Muscle of leg (tissue), 16 donors: ENCODE results near the gene COQ10B. TPM values are rescaled to one million over a fixed set of nuclear protein-coding genes. Genes with fewer than 3 reads are reported as not detected.
A peak's percentile ranks its signal among the peaks of the same experiment; 100 is the strongest.

Experiments
- DNase-seq: peaks from one replicate; pipeline ENCODE4 v3.0.0; 2013
- H3K27ac ChIP-seq: one replicate; pipeline ENCODE4 v1.5.1; 2013; ENCODE audit warnings: mild to moderate bottlenecking, low read length, control low read depth
- H3K27me3 ChIP-seq: one replicate; pipeline ENCODE4 v1.6.1; 2013; ENCODE audit warnings: low read length; ENCODE audit not compliant: control insufficient read depth, insufficient read depth
- H3K36me3 ChIP-seq: one replicate; pipeline ENCODE4 v1.6.1; 2013; ENCODE audit warnings: low read length; ENCODE audit not compliant: control insufficient read depth, insufficient read depth
- H3K4me1 ChIP-seq: one replicate; pipeline ENCODE4 v1.6.1; 2013; ENCODE audit warnings: low read length; ENCODE audit not compliant: control insufficient read depth, insufficient read depth
- H3K4me3 ChIP-seq: one replicate; pipeline ENCODE4 v1.5.1; 2013; ENCODE audit warnings: low read length, control low read depth
- H3K9me3 ChIP-seq: replicated peaks from 2 replicates; pipeline ENCODE4 v1.6.1; 2013; ENCODE audit warnings: low read depth, low read length; ENCODE audit not compliant: control insufficient read depth
- WGBS: methylation state at CpG from one replicate; pipeline ENCODE4 v1.1.5; 2013; ENCODE audit warnings: missing lambda C conversion rate; ENCODE audit not compliant: insufficient coverage; 5-methylcytosine and 5-hydroxymethylcytosine counted together
- long read RNA-seq, 11 donors: transcript quantifications; one replicate each; lab custom pipeline, GENCODE V29; 2026
- polyA plus RNA-seq, 8 donors: library from polyadenylated mRNA; unstranded; fragments of 120-200 nt; gene quantifications; one replicate each; pipeline versions ENCODE4 v1.2.1 to v1.2.3, GENCODE V29; 2013; ENCODE audit warnings: inconsistent platforms in 1 of 8, low replicate concordance in 1 of 8; ENCODE audit not compliant: insufficient read length in 8 of 8, insufficient read depth in 1 of 8
- total RNA-seq: library from RNA; stranded (reverse); fragments of 120-200 nt; gene quantifications from one replicate; pipeline ENCODE4 v1.2.4, GENCODE V29; 2013

COQ10B gene
- total RNA-seq, result 11.6 TPM
- 10 to 100 TPM in 6 of 8 donors, 1 to 10 TPM in 2; 9.5 to 14.5 (median 10.9) TPM for polyA plus RNA-seq
- long read RNA-seq, donor 1, partial matches to known transcripts, result 192 of 227 reads
- long read RNA-seq, donor 1, other reads (novel, unspliced or antisense), result 32 of 227 reads
- long read RNA-seq, donor 2, result 0 reads
- long read RNA-seq, donor 3, transcript COQ10B-201 (5 exons, 2,239 nt), result major isoform, 7 of 7 reads
- long read RNA-seq, donor 3, partial matches to known transcripts, result 0 of 7 reads
- long read RNA-seq, donor 3, other reads (novel, unspliced or antisense), result 0 of 7 reads
- long read RNA-seq, donor 4, transcript COQ10B-201 (5 exons, 2,239 nt), result major isoform, 6 of 6 reads
- long read RNA-seq, donor 4, partial matches to known transcripts, result 0 of 6 reads
- long read RNA-seq, donor 4, other reads (novel, unspliced or antisense), result 0 of 6 reads
- long read RNA-seq, donor 5, transcript COQ10B-201 (5 exons, 2,239 nt), result major isoform, 14 of 1,092 reads
- long read RNA-seq, donor 5, partial matches to known transcripts, result 970 of 1,092 reads
- long read RNA-seq, donor 5, other reads (novel, unspliced or antisense), result 108 of 1,092 reads
- long read RNA-seq, donor 6, transcript COQ10B-201 (5 exons, 2,239 nt), result major isoform, 11 of 11 reads
- long read RNA-seq, donor 6, partial matches to known transcripts, result 0 of 11 reads
- long read RNA-seq, donor 6, other reads (novel, unspliced or antisense), result 0 of 11 reads
- long read RNA-seq, donor 7, transcript COQ10B-201 (5 exons, 2,239 nt), result major isoform, 8 of 735 reads
- long read RNA-seq, donor 7, partial matches to known transcripts, result 680 of 735 reads
- long read RNA-seq, donor 7, other reads (novel, unspliced or antisense), result 47 of 735 reads
- long read RNA-seq, donor 8, partial matches to known transcripts, result 107 of 109 reads
- long read RNA-seq, donor 8, other reads (novel, unspliced or antisense), result 0 of 109 reads
- long read RNA-seq, donor 9, partial matches to known transcripts, result 517 of 557 reads
- long read RNA-seq, donor 9, other reads (novel, unspliced or antisense), result 38 of 557 reads
- long read RNA-seq, donor 10, transcript COQ10B-201 (5 exons, 2,239 nt), result major isoform, 7 of 9 reads
- long read RNA-seq, donor 10, partial matches to known transcripts, result 0 of 9 reads
- long read RNA-seq, donor 10, other reads (novel, unspliced or antisense), result 0 of 9 reads
- long read RNA-seq, donor 11, transcript COQ10B-201 (5 exons, 2,239 nt), result major isoform, 5 of 5 reads
- long read RNA-seq, donor 11, partial matches to known transcripts, result 0 of 5 reads
- long read RNA-seq, donor 11, other reads (novel, unspliced or antisense), result 0 of 5 reads

DNA sequence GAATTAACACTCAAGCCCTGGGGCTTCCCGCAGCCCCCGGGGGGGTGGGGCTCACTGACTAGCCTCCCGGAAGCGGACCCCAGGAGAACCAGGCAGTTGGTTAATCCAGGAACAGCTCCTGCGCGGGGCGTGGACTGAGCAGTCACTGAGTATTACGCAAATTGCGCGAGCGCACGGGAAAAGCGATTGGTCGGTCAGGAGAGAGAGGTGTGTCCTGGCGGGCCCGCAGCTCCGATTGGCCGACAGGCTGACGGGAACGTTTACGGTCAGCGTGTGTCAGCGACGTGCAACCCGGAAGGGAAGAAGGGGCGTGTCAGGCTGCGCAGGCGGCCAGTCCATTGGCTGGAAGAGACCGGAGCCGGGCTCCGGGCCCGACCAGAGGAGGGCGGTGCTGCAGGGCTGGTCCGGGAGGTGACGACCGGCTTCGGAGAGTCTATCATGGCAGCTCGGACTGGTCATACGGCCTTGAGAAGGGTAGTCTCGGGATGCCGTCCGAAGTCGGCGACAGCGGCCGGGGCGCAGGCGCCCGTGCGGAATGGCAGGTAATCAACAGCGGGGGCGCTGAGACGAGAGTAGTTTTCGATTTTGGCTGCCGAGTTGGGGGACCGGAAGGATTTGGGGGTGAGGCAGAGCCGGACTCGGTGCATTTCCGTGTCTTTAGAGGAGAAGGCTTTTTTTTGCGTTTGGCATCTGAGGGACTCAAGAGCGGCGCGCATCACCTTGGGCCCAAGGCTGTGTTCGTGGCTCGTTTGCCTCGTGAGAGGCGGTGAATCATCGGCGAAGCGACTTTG lies at the start of gene COQ10B:
Gene COQ10B, plus strand, starts transcription at position 430 of the 791 bp plus-strand sequence. Its CDS starts 9 bp downstream, at position 439.
- H3K9me3 ChIP-seq, result no peaks in the 10 kb centered on the region
- H3K4me3 ChIP-seq, result peak within 1 kb of the TSS; percentile 91
- H3K27me3 ChIP-seq, result no peaks in the 10 kb centered on the region
- peak within 1 kb of the TSS; percentile 100 for H3K27ac ChIP-seq
- DNase-seq, result peak; percentile 100
- H3K36me3 ChIP-seq, result no peaks in the 10 kb centered on the region
- WGBS, result under 1% methylated on average over 68 of the region's 70 CpGs
- peaks cover 3% of the 10 kb centered on the region for H3K4me1 ChIP-seq

DNA sequence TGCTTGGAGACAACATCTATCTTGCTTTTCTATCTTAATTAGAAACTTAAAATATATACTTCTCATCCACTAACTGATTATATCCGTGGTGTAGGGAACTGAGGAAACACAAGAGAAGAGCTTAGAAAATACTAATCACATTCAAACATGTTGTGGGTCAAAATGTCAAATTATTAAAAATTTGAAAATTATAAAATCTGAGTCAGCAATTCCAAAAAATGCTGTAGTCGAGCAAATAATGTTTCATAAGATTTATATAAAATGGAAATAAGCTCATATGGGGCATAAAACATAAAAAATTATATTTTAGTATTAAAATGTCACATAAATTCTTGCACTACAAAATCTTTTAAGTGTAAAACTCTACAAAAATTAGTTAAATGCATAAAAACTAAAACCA lies 47.8 kb upstream of the COQ10B start:
- H3K9me3 ChIP-seq, result no peaks in the 10 kb centered on the region
- no peak overlapping the region for H3K27ac ChIP-seq
- peaks cover 56% of the 10 kb centered on the region for H3K36me3 ChIP-seq
- no peak overlapping the region for H3K4me3 ChIP-seq
- no peak for DNase-seq
- H3K4me1 ChIP-seq, result no peaks in the 10 kb centered on the region
- H3K27me3 ChIP-seq, result no peaks in the 10 kb centered on the region
- no CpG with 5 or more reads among the region's 2 CpGs for WGBS

GRCh38 chr2:197414039-197414438 lies 39.3 kb upstream of the COQ10B start:
- H3K4me3 ChIP-seq, result no peak overlapping the region
- peaks cover 77% of the 10 kb centered on the region for H3K36me3 ChIP-seq
- no CpG with 5 or more reads among the region's 5 CpGs for WGBS
- no peaks in the 10 kb centered on the region for H3K27me3 ChIP-seq
- H3K27ac ChIP-seq, result no peak overlapping the region
- no peak for DNase-seq
- no peaks in the 10 kb centered on the region for H3K4me1 ChIP-seq
- no peaks in the 10 kb centered on the region for H3K9me3 ChIP-seq

GRCh38 chr2:197414515-197414914 lies 38.8 kb upstream of the COQ10B start:
- H3K27ac ChIP-seq, result no peak overlapping the region
- peaks cover 74% of the 10 kb centered on the region for H3K36me3 ChIP-seq
- WGBS, result 100% methylated on average over 1 of the region's 2 CpGs
- no peak for DNase-seq
- H3K4me3 ChIP-seq, result no peak overlapping the region
- no peaks in the 10 kb centered on the region for H3K9me3 ChIP-seq
- no peaks in the 10 kb centered on the region for H3K27me3 ChIP-seq
- no peaks in the 10 kb centered on the region for H3K4me1 ChIP-seq

DNA sequence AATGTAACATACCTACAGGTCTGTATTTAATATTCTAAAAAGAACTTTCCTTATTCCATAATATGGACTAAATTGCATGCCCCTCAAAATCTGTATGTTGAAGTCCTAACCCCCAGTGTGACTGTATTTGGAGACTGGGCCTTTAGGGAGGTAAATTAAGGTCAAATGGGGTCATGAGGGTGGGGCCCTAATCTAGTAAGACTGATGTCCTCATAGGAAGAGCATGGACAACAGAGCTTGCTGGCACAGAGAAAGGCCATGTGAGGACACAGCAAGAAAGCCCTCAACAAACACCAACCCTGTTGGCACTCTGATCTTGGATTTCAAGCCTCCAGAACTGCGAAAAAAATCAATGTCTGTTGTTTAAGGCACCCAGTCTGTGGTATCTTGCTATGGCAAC lies 37.1 kb upstream of the COQ10B start:
- peaks cover 66% of the 10 kb centered on the region for H3K36me3 ChIP-seq
- no peak overlapping the region for H3K27ac ChIP-seq
- DNase-seq, result no peak
- no peak overlapping the region for H3K4me3 ChIP-seq
- H3K27me3 ChIP-seq, result no peaks in the 10 kb centered on the region
- WGBS, result no CpG with 5 or more reads among the region's 1 CpG
- H3K4me1 ChIP-seq, result no peaks in the 10 kb centered on the region
- no peaks in the 10 kb centered on the region for H3K9me3 ChIP-seq

DNA sequence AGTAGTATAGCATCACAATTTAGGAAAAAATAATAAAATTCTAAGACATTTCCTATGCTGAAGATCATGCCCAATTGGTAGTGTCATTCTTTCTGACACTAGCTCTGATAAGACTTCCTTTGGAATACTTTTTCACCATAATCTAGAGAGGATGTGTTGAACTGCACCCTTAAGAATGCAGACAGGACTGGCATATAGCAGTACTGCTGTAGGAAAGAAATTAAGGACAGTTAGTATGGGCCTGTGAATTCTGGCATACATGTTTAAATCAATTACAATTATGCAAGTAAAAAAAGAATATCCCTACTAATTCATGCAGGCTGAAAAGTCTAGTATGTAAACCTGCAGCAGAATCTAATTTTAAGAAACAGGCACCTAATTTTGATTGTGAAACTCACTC lies 33.9 kb upstream of the COQ10B start:
- no peaks in the 10 kb centered on the region for H3K4me1 ChIP-seq
- no peaks in the 10 kb centered on the region for H3K27me3 ChIP-seq
- peaks cover 58% of the 10 kb centered on the region for H3K36me3 ChIP-seq
- DNase-seq, result no peak
- no peak overlapping the region for H3K27ac ChIP-seq
- no peaks in the 10 kb centered on the region for H3K9me3 ChIP-seq
- H3K4me3 ChIP-seq, result no peak overlapping the region

GRCh38 chr2:197423307-197423706 lies 30.0 kb upstream of the COQ10B start:
- no CpG with 5 or more reads among the region's 2 CpGs for WGBS
- H3K36me3 ChIP-seq, result peaks cover 29% of the 10 kb centered on the region
- H3K27ac ChIP-seq, result no peak overlapping the region
- H3K4me3 ChIP-seq, result no peak overlapping the region
- H3K9me3 ChIP-seq, result no peaks in the 10 kb centered on the region
- H3K4me1 ChIP-seq, result no peaks in the 10 kb centered on the region
- no peaks in the 10 kb centered on the region for H3K27me3 ChIP-seq
- no peak for DNase-seq

- H3K36me3 ChIP-seq, result peaks cover 22% of the 10 kb centered on the region
- no peaks in the 10 kb centered on the region for H3K27me3 ChIP-seq
- DNase-seq, result no peak
- no peak overlapping the region for H3K4me3 ChIP-seq
- no peaks in the 10 kb centered on the region for H3K9me3 ChIP-seq
- 48% methylated on average over 5 of the region's 7 CpGs for WGBS
- no peaks in the 10 kb centered on the region for H3K4me1 ChIP-seq
- H3K27ac ChIP-seq, result no peak overlapping the region
These were observed 27.8 kb upstream of the COQ10B start for GRCh38 chr2:197425550-197425949.
